ENCODE measurements around the gene COX19.

The COX19 gene

DNA sequence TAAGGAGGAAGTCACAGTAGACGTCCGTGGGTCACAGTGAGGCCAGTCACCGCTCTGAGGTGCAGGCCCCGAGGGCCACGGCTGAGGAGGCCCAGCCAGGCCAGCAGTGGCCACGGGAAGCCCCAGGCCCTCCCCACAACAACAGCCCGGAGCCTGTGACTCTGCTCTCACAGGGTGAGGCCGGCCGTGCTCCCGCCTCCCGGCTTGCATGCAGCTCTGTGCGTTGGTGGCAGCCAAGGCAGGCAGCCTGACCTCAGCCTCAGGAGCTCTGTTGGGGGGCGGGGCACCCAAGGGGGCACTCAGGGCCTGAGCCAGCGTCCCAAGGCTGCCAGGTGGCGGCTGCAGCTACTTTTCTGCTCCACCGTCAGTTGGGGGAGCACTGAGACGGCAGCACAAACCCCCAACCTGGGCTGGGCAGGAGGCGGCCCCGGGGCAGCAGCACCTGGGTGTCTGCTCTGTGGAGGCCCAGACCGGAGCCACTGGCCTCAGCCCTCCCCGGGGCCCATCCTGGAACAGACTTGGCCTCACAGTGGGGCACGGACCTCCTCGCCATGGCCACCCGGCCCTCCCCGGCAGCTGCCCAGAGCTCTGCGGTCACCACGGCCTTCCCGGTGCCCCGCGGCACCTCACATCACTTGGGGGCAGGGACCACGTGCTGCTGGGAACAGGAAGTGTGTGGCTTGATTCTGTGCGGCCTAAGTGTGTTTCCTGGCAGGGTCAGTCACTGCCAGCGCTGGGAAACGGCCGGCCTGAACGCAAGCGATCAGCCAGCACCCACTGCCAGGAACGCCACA is 20.9 kb upstream of the COX19 start:
- no peaks in the 10 kb centered on the region for H3K9me3 ChIP-seq (ENCODE audit: control extremely low read depth in 1 of 5, control insufficient read depth in 4 of 5, insufficient read depth in 2 of 5, low read depth in 1 of 5, low read length in 4 of 5)
- H3K4me1 ChIP-seq (ENCODE audit: control extremely low read depth in 1 of 4, control insufficient read depth in 4 of 4, insufficient read depth in 4 of 4, low read length in 3 of 4) = peaks cover 0 to 36% (median 24%) of the 10 kb centered on the region in 4 experiments
- no peak overlapping the region for H3K27ac ChIP-seq (ENCODE audit: insufficient read depth in 1 of 2, low read depth in 1 of 2, low read length in 2 of 2, poor library complexity in 1 of 2, severe bottlenecking in 2 of 2)
- ChIA-PET CTCF (interaction anchor here (0.9 to 9.1 kb wide), 14 partner anchors 11 to 90 kb away, joined by 3 to 160 read pairs (median 6); partner anchors contain the start of gene GPR146), POLR2A (no interaction called here)
- H3K4me3 ChIP-seq (ENCODE audit: control insufficient read depth in 1 of 7, extremely low read depth in 1 of 7, insufficient read depth in 4 of 7, low read depth in 2 of 7, low read length in 6 of 7) = no peak overlapping the region
- H3K27me3 ChIP-seq (replicated peaks in 2 of 5; ENCODE audit: control insufficient read depth in 4 of 5, insufficient read depth in 5 of 5, low read length in 4 of 5) = no peaks in the 10 kb centered on the region
- 78% methylated on average over 30 of the region's 38 CpGs for whole genome bisulfite sequencing (ENCODE audit: insufficient coverage)
- peaks cover 0 to 21% (median 2%) of the 10 kb centered on the region in 4 experiments for H3K36me3 ChIP-seq (ENCODE audit: control insufficient read depth in 4 of 4, insufficient read depth in 4 of 4, low read length in 3 of 4)
- DNase-seq = no peak

DNA sequence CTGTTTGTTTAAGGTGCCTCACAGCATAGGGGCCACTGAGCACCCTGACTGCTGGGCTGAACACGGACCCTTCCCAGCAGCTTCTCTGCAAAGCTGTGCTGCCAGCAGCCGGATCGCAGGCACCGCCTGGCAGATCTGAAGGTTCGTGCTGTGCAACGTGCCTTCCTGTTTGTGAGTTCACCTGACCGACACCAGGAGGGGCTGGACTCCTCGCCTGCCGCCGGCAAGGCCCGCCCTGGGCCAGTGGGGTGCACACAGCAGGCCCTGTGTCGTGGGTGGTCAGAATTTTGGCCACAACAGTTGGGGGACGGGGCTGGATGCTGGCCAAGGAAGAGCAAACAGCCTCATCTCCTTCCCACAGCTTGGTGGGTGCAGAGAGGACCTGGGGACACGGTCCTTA is 20.2 kb upstream of the COX19 start:
- H3K27ac ChIP-seq (ENCODE audit: insufficient read depth in 1 of 2, low read depth in 1 of 2, low read length in 2 of 2, poor library complexity in 1 of 2, severe bottlenecking in 2 of 2) = no peak overlapping the region
- ChIA-PET POLR2A (no interaction called here), CTCF (interaction anchor here (1.3 to 9.1 kb wide), 11 partner anchors 10 to 98 kb away, joined by 3 to 160 read pairs (median 11); partner anchors contain the start of gene GPR146)
- H3K4me1 ChIP-seq (ENCODE audit: control extremely low read depth in 1 of 4, control insufficient read depth in 4 of 4, insufficient read depth in 4 of 4, low read length in 3 of 4) = peaks cover 0 to 36% (median 24%) of the 10 kb centered on the region in 4 experiments
- no peaks in the 10 kb centered on the region for H3K9me3 ChIP-seq (ENCODE audit: control extremely low read depth in 1 of 5, control insufficient read depth in 4 of 5, insufficient read depth in 2 of 5, low read depth in 1 of 5, low read length in 4 of 5)
- WGBS (ENCODE audit: insufficient coverage) = 93% methylated on average over 11 of the region's 14 CpGs
- peaks cover 0 to 21% (median 2%) of the 10 kb centered on the region in 4 experiments for H3K36me3 ChIP-seq (ENCODE audit: control insufficient read depth in 4 of 4, insufficient read depth in 4 of 4, low read length in 3 of 4)
- no peaks in the 10 kb centered on the region for H3K27me3 ChIP-seq (replicated peaks in 2 of 5; ENCODE audit: control insufficient read depth in 4 of 5, insufficient read depth in 5 of 5, low read length in 4 of 5)
- no peak overlapping the region for H3K4me3 ChIP-seq (ENCODE audit: control insufficient read depth in 1 of 7, extremely low read depth in 1 of 7, insufficient read depth in 4 of 7, low read depth in 2 of 7, low read length in 6 of 7)
- no peak for DNase-seq

DNA sequence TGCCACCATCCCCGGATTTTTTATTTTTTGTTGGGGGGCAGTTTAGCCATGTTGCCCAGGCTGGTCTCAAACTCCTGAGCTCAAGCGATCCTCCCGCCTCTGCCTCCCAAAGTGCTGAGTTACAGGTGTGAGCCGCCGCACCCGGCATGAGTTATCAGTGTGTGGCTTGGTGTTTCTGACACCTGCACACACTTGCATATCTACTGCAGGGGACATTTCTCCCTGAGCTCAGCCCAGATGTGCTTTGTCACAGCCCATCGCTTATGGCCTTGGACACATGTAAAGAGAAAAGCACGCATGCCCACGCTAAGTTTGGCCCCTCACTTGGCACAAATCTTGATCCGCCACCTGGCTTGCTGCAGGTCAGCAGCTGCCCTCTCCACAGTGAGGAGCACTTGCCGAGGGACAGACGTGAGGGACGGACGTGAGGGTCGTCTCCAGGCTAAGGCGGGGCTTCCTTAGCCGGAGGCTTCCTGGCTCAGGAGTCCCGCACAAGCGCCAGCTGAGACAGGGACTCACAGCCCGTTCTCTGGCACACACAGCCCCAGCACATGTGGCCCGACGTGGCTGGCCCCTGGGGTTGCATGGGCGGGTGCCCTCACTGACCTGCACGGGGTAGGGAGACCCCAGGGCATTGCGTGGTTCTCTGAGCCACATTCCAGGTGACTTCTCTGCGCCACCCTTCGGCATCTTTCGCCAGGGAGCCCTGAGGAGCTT is 19.4 kb upstream of the COX19 start:
- Histone ChIP-seq H3K27ac (ENCODE audit: insufficient read depth in 1 of 2, low read depth in 1 of 2, low read length in 2 of 2, poor library complexity in 1 of 2, severe bottlenecking in 2 of 2) (no peak overlapping the region), H3K4me1 (ENCODE audit: control extremely low read depth in 1 of 4, control insufficient read depth in 4 of 4, insufficient read depth in 4 of 4, low read length in 3 of 4) (peaks cover 0 to 36% (median 24%) of the 10 kb centered on the region in 4 experiments), H3K36me3 (ENCODE audit: control insufficient read depth in 4 of 4, insufficient read depth in 4 of 4, low read length in 3 of 4) (peaks cover 0 to 18% (median 1%) of the 10 kb centered on the region in 4 experiments), H3K9me3 (ENCODE audit: control extremely low read depth in 1 of 5, control insufficient read depth in 4 of 5, insufficient read depth in 2 of 5, low read depth in 1 of 5, low read length in 4 of 5) (no peaks in the 10 kb centered on the region), H3K4me3 (ENCODE audit: control insufficient read depth in 1 of 7, extremely low read depth in 1 of 7, insufficient read depth in 4 of 7, low read depth in 2 of 7, low read length in 6 of 7) (no peak overlapping the region), H3K27me3 (replicated peaks in 2 of 5; ENCODE audit: control insufficient read depth in 4 of 5, insufficient read depth in 5 of 5, low read length in 4 of 5) (no peaks in the 10 kb centered on the region)
- DNase-seq = no peak
- CTCF ChIA-PET = interaction anchor here (0.8 to 9.1 kb wide), 21 partner anchors 12 to 198 kb away, joined by 3 to 160 read pairs (median 11); partner anchors contain the start of genes COX19, CYP2W1 and GPR146
- 90% methylated on average over 27 of the region's 28 CpGs for WGBS (ENCODE audit: insufficient coverage)
- POLR2A ChIA-PET = no interaction called here

DNA sequence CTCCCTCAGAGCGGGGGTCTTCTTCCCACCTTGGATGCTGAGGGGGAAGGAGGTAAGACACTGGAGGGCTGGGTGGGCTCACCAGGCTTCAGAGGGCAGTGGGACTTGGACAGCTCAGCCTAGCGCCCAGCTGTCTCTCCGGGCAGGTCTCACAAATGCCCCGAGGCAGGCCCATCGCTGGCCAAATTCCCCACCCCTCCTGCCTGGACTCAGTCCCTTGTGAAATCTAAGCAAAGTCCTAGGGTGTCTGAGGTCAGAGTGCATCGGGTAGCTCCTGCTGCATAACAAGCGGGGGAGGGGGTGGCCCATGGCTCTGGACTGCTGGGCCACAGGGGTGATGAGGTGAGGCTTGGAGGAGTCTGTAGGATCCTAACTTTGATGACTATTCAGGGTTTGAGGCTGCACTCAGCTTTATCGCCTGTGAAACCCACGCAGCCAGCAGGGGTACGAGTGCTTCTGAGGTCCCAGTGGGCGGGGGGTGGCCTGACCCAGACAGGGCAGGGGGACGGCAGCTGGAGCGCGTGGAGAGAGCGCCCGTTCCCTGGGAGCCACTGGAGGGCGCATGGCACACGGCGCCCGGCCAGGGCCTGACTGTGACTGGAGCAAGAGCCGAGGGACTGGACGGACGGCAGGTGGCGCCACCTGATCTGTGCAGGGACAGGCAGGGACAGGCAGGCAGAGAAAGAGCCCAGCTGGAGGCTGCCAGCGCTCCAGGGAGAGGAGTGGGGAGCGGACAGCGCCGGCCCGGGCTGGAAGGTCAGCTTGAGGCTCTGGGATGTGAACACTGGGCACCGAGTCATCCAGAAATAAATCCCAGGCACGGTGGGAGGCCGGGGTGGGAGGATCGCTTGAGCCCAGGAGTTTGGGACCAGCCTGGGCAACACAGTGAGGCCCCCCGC is 17.6 kb upstream of the COX19 start:
- H3K27ac ChIP-seq (ENCODE audit: insufficient read depth in 1 of 2, low read depth in 1 of 2, low read length in 2 of 2, poor library complexity in 1 of 2, severe bottlenecking in 2 of 2) = no peak overlapping the region
- 15% methylated on average over 28 of the region's 34 CpGs for WGBS (ENCODE audit: insufficient coverage)
- H3K4me3 ChIP-seq (ENCODE audit: control insufficient read depth in 1 of 7, extremely low read depth in 1 of 7, insufficient read depth in 4 of 7, low read depth in 2 of 7, low read length in 6 of 7) = no peak overlapping the region
- peaks cover 0 to 9% (median 0%) of the 10 kb centered on the region in 4 experiments for H3K36me3 ChIP-seq (ENCODE audit: control insufficient read depth in 4 of 4, insufficient read depth in 4 of 4, low read length in 3 of 4)
- H3K4me1 ChIP-seq (ENCODE audit: control extremely low read depth in 1 of 4, control insufficient read depth in 4 of 4, insufficient read depth in 4 of 4, low read length in 3 of 4) = peaks cover 0 to 36% (median 26%) of the 10 kb centered on the region in 4 experiments
- peaks cover 0 to 11% (median 0%) of the 10 kb centered on the region in 5 experiments for H3K27me3 ChIP-seq (replicated peaks in 2 of 5; ENCODE audit: control insufficient read depth in 4 of 5, insufficient read depth in 5 of 5, low read length in 4 of 5)
- ChIA-PET CTCF (interaction anchor here (0.6 to 9.1 kb wide), 44 partner anchors 8 to 200 kb away, joined by 3 to 160 read pairs (median 6); partner anchors contain the start of genes COX19, CYP2W1, GPER1 and GPR146), POLR2A (interaction anchor here (1.0 to 2.1 kb wide), 3 partner anchors 18 to 151 kb away, joined by 3 to 9 read pairs (median 8); partner anchors contain the start of gene COX19)
- DNase-seq = peak; percentile 95 to 97 (median 97)
- H3K9me3 ChIP-seq (ENCODE audit: control extremely low read depth in 1 of 5, control insufficient read depth in 4 of 5, insufficient read depth in 2 of 5, low read depth in 1 of 5, low read length in 4 of 5) = no peaks in the 10 kb centered on the region

DNA sequence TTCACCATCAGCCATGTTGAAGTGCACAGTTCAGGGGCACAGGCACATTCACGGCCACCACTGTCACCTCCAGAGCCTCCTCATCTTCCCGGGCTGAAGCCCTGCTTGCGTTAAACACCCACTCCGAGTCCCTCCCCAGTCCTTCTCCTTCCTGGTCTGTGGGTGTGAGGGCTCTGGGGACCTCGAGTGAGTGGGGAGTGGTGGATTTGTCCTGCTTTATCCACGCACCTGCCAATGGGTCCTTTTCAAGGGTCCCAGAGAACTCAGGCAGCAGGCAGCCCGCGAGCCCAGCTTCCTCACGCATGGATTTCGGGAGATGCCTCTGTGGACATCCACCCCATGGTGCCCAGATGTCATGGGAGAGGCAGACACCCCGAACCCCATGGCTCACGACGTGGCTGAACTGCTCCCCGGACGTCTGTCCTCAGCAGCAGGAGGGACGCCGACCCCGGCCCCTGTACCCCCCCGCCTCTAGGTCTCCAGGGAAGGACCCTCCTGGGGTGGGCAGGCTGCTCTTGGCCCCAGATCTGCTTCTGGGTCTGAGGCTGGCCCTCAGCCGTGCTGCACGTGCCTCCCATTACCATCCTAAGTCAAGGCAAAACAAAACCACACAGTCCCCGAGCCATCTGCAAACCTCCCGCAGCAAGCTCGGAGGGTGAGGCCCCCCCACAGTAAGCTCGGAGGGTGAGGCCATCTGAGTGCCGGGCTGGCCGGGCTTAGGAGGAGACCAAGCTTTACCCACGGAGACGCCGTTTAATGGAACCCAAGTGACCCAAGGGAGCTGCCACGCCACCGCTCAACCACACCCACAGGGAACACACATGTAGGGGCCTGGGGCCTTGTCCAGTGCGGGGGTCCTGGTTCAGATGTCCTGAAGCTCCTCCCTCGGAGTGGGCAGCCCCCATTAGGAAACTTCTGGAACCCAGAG is 16.6 kb upstream of the COX19 start:
- ChIA-PET CTCF (interaction anchor here (0.7 to 9.1 kb wide), 32 partner anchors 7 to 184 kb away, joined by 3 to 160 read pairs (median 11); partner anchors contain the start of genes COX19, CYP2W1, GPER1 and GPR146), POLR2A (interaction anchor here (1.9 to 2.1 kb wide), 2 partner anchors 17 to 74 kb away, joined by 8 to 9 read pairs; partner anchors contain the start of gene COX19)
- Histone ChIP-seq H3K4me3 (ENCODE audit: control insufficient read depth in 1 of 7, extremely low read depth in 1 of 7, insufficient read depth in 4 of 7, low read depth in 2 of 7, low read length in 6 of 7) (no peak overlapping the region), H3K27ac (ENCODE audit: insufficient read depth in 1 of 2, low read depth in 1 of 2, low read length in 2 of 2, poor library complexity in 1 of 2, severe bottlenecking in 2 of 2) (no peak overlapping the region), H3K36me3 (ENCODE audit: control insufficient read depth in 4 of 4, insufficient read depth in 4 of 4, low read length in 3 of 4) (peaks cover 0 to 5% (median 0%) of the 10 kb centered on the region in 4 experiments), H3K9me3 (ENCODE audit: control extremely low read depth in 1 of 5, control insufficient read depth in 4 of 5, insufficient read depth in 2 of 5, low read depth in 1 of 5, low read length in 4 of 5) (no peaks in the 10 kb centered on the region), H3K4me1 (ENCODE audit: control extremely low read depth in 1 of 4, control insufficient read depth in 4 of 4, insufficient read depth in 4 of 4, low read length in 3 of 4) (peaks cover 0 to 28% (median 22%) of the 10 kb centered on the region in 4 experiments), H3K27me3 (replicated peaks in 2 of 5; ENCODE audit: control insufficient read depth in 4 of 5, insufficient read depth in 5 of 5, low read length in 4 of 5) (peaks cover 0 to 19% (median 2%) of the 10 kb centered on the region in 5 experiments)
- 91% methylated on average over 21 of the region's 34 CpGs for WGBS (ENCODE audit: insufficient coverage)
- DNase-seq = no peak

Data from common myeloid progenitor, CD34-positive (primary cell).